Measurements from ENCODE around the gene PLCH1. TPM values are rescaled to one million over a fixed set of nuclear protein-coding genes. Genes with fewer than 3 reads are reported as not detected.

The PLCH1 gene
- total RNA-seq, 6 donors from 2014 or later = 7.7 to 26.3 (median 13.6) TPM

DNA sequence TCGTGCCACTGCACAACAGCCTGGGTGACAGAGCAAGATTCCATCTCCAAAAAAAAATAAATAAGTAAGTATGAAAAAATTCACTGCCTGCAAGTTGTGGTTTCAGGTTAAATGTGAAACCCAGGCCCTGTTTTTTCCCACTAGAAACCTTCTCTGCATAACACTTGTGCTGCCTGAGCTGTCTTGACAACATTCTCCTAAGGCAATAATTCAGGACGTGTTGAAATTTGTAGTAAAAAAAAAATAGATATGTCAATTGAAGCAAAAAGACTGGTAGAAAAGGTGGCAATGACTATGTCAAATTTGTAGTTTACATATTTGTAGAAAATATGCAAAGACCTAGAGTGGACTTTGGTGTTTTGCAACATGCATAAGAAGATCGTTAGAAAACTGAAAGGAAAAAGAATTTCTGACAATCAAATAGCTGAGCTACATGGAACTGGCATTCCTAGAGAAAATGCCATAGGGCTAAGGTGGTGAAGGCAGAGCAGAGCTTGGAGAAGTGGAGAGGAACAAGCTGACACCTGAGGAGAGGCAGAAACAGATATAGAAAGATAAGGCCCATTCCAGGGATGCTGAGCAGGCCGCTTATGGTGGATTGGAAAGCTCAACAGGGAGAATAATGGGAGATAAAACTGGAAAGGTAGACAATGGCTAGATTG lies 150.2 kb downstream of the PLCH1 start:
- Histone ChIP-seq H3K36me3 (no peaks in the 10 kb centered on the region), H3K9me3 (no peaks in the 10 kb centered on the region), H3K27me3 (no peaks in the 10 kb centered on the region), H3K4me3 (no peak overlapping the region), H3K4me1 (peaks cover 0 to 5% (median 0%) of the 10 kb centered on the region in 4 donors), H3K27ac (no peak overlapping the region)
- DNase-seq (no peak), ATAC-seq (ENCODE audit: low FRiP score in 2 of 2) (no peak)
- 65 to 69% methylated on average over 4 of the region's 4 CpGs for WGBS, 2 donors
- no peak for TF ChIP-seq POLR2A (IDR thresholded peaks at IDR 0.05)
- TF ChIP-seq, protein P1, sequence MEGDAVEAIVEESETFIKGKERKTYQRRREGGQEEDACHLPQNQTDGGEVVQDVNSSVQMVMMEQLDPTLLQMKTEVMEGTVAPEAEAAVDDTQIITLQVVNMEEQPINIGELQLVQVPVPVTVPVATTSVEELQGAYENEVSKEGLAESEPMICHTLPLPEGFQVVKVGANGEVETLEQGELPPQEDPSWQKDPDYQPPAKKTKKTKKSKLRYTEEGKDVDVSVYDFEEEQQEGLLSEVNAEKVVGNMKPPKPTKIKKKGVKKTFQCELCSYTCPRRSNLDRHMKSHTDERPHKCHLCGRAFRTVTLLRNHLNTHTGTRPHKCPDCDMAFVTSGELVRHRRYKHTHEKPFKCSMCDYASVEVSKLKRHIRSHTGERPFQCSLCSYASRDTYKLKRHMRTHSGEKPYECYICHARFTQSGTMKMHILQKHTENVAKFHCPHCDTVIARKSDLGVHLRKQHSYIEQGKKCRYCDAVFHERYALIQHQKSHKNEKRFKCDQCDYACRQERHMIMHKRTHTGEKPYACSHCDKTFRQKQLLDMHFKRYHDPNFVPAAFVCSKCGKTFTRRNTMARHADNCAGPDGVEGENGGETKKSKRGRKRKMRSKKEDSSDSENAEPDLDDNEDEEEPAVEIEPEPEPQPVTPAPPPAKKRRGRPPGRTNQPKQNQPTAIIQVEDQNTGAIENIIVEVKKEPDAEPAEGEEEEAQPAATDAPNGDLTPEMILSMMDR (IDR thresholded peaks at IDR 0.05) = no peak
- TF ChIP-seq EP300 (IDR thresholded peaks at IDR 0.05) = no peak
- no peak for TF ChIP-seq POLR2AphosphoS5 (IDR thresholded peaks at IDR 0.05)

GRCh38 chr3:155587581-155587980 lies 157.3 kb downstream of the PLCH1 start:
- DNase-seq (no peak), ATAC-seq (ENCODE audit: low FRiP score in 2 of 2) (no peak)
- 84 to 92% methylated on average over 2 of the region's 2 CpGs for WGBS, 2 donors
- Histone ChIP-seq H3K36me3 (no peaks in the 10 kb centered on the region), H3K9me3 (no peaks in the 10 kb centered on the region), H3K4me1 (no peaks in the 10 kb centered on the region), H3K27ac (no peak overlapping the region), H3K27me3 (no peaks in the 10 kb centered on the region), H3K4me3 (no peak overlapping the region)
- no peak for TF ChIP-seq POLR2AphosphoS5 (IDR thresholded peaks at IDR 0.05)
- TF ChIP-seq, protein P1 (IDR thresholded peaks at IDR 0.05) = no peak
- TF ChIP-seq POLR2A (IDR thresholded peaks at IDR 0.05) = no peak
- no peak for TF ChIP-seq EP300 (IDR thresholded peaks at IDR 0.05)

DNA sequence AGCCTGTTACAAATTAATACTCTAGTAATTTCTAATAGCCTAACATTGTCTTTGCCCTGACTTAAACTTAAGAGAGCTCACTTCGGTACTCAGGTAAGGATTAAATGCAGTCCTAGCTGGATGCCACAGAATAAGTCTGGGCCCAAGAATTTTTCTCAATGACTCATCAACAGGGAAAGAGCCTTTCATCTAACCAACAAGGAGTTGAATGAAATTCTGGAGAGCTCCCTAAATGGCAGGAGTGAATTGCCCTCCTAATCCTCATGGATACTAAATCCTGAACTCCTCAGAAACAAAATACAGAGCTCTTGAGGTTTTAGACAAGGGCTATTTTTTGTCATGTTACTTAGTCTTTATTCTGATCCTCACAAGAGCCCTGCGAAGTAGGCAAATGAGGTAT lies 159.5 kb downstream of the PLCH1 start:
- ATAC-seq (ENCODE audit: low FRiP score in 2 of 2) = no peak
- Histone ChIP-seq H3K27ac (no peak overlapping the region), H3K4me3 (no peak overlapping the region), H3K36me3 (no peaks in the 10 kb centered on the region), H3K27me3 (no peaks in the 10 kb centered on the region), H3K9me3 (no peaks in the 10 kb centered on the region), H3K4me1 (no peaks in the 10 kb centered on the region)
- TF ChIP-seq, protein P1 (IDR thresholded peaks at IDR 0.05) = no peak
- TF ChIP-seq POLR2A (IDR thresholded peaks at IDR 0.05) = no peak
- TF ChIP-seq EP300 (IDR thresholded peaks at IDR 0.05) = no peak
- no peak for TF ChIP-seq POLR2AphosphoS5 (IDR thresholded peaks at IDR 0.05)
- no peak for DNase-seq
- 87 to 88% methylated on average over 2 of the region's 2 CpGs for whole genome bisulfite sequencing, 2 donors

- H3K4me1 ChIP-seq = no peaks in the 10 kb centered on the region
- no peak for DNase-seq
- H3K4me3 ChIP-seq = no peak overlapping the region
- no peaks in the 10 kb centered on the region for H3K36me3 ChIP-seq
- TF ChIP-seq EP300 (IDR thresholded peaks at IDR 0.05) (no peak), POLR2AphosphoS5 (IDR thresholded peaks at IDR 0.05) (no peak), POLR2A (IDR thresholded peaks at IDR 0.05) (no peak)
- TF ChIP-seq, protein P1 (IDR thresholded peaks at IDR 0.05) = no peak
- WGBS, 2 donors = 66 to 70% methylated on average over 10 of the region's 10 CpGs
- no peaks in the 10 kb centered on the region for H3K9me3 ChIP-seq
- no peaks in the 10 kb centered on the region for H3K27me3 ChIP-seq
- no peak overlapping the region for H3K27ac ChIP-seq
- ATAC-seq (ENCODE audit: low FRiP score in 2 of 2) = no peak
These were observed 163.3 kb downstream of the PLCH1 start for GRCh38 chr3:155581579-155581978.

DNA sequence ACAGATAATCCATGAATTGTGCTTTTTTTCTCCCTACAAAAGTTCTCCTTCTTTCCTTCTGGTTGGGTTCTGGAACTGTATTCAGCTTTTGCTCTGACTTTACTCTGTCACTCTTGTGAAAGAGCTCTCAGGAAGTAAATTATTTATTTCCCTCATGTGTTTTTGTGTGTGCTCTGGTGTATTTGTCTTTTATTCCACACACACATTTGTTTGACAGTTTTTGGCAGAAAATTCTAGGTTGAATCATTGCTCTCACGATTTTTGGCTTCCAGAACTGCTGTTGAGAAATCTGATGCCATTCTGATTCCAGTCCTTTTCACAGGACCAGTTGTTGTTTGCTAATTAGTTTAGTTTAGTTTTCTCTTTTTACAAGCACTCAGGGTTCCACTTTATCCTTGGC lies 172.8 kb downstream of the PLCH1 start:
- ATAC-seq (ENCODE audit: low FRiP score in 2 of 2) = no peak
- Histone ChIP-seq H3K4me1 (no peaks in the 10 kb centered on the region), H3K27ac (no peak overlapping the region), H3K9me3 (peaks cover 0 to 3% (median 0%) of the 10 kb centered on the region in 4 donors), H3K27me3 (no peaks in the 10 kb centered on the region), H3K4me3 (no peak overlapping the region), H3K36me3 (no peaks in the 10 kb centered on the region)
- TF ChIP-seq, protein P1 (IDR thresholded peaks at IDR 0.05) = no peak
- TF ChIP-seq EP300 (IDR thresholded peaks at IDR 0.05) = no peak
- no peak for TF ChIP-seq POLR2A (IDR thresholded peaks at IDR 0.05)
- TF ChIP-seq POLR2AphosphoS5 (IDR thresholded peaks at IDR 0.05) = no peak
- WGBS, 2 donors = 0 to 13% methylated on average over 1 of the region's 1 CpG
- DNase-seq = no peak
